K562 treated with DMSO at 1 percent for 12 hours (cell line): Measurements from ENCODE around the gene IFNL4. TPM values are rescaled to one million over a fixed set of nuclear protein-coding genes. Genes with fewer than 3 reads are reported as not detected.

Experiments
- total RNA-seq: library from RNA; unstranded; fragments of 300-600 nt; gene quantifications from 2 replicates; pipeline ENCODE4 v1.2.3, GENCODE V29; 2022; ENCODE audit not compliant: insufficient read depth

Gene IFNL4
- total RNA-seq = not detected in 2 replicates

GRCh38 chr19:39248806-39249205 is at the start of gene IFNL4:
IFNL4 (minus strand) TSS chr19:39248856.

GRCh38 chr19:39296055-39296645 is 47.5 kb upstream of the IFNL4 start, which contains the start of gene IFNL1:
IFNL1 (plus strand) TSS chr19:39296407; CDS start chr19:39296422, 15 bp downstream.

GRCh38 chr19:39268085-39268484 is 19.4 kb upstream of the IFNL4 start, which contains the start of gene IFNL2:
IFNL2 (plus strand) TSS chr19:39268396; CDS start chr19:39268569, 173 bp downstream.

GRCh38 chr19:39244410-39245100 is 4.1 kb downstream of the IFNL4 start, which contains the start of gene IFNL3:
IFNL3 (minus strand) TSS chr19:39245006; CDS start chr19:39244967, 39 bp downstream.

GRCh38 chr19:39203372-39204341 is 45.0 kb downstream of the IFNL4 start, which contains the start of gene SYCN:
SYCN (minus strand) TSS chr19:39204263; CDS start chr19:39204254, 9 bp downstream.

GRCh38 chr19:39196860-39197562 is 51.6 kb downstream of the IFNL4 start, which contains the start of gene NCCRP1:
NCCRP1 (plus strand) TSS chr19:39196964; CDS start chr19:39196983, 19 bp downstream.

Other genes with a start within 250 kb of the IFNL4 start
- gene FBXO27, start 216.3 kb downstream of the IFNL4 start, total RNA-seq = 5.7 and 12.4 TPM in 2 replicates
- not detected in 2 replicates for gene ACP7, start 164.5 kb downstream of the IFNL4 start, total RNA-seq
- 23.3 and 38.4 TPM in 2 replicates for gene PAK4, start 123.1 kb downstream of the IFNL4 start, total RNA-seq
- gene NCCRP1, start 51.9 kb downstream of the IFNL4 start, total RNA-seq = not detected in 2 replicates
- not detected in 2 replicates for gene SYCN, start 44.6 kb downstream of the IFNL4 start, total RNA-seq
- not detected in 2 replicates for gene IFNL3, start 3.9 kb downstream of the IFNL4 start, total RNA-seq
- gene IFNL2, start 19.5 kb upstream of the IFNL4 start, total RNA-seq = not detected in 2 replicates
- not detected in 2 replicates for gene IFNL1, start 47.6 kb upstream of the IFNL4 start, total RNA-seq
- gene LRFN1, start 72.0 kb upstream of the IFNL4 start, total RNA-seq = 6.5 and 7.8 TPM in 2 replicates
- gene GMFG, start 87.2 kb upstream of the IFNL4 start, total RNA-seq = 80.2 and 106 TPM in 2 replicates
- 65.8 and 145 TPM in 2 replicates for gene SAMD4B, start 93.6 kb upstream of the IFNL4 start, total RNA-seq
- 36.9 and 49.1 TPM in 2 replicates for gene PAF1, start 142.2 kb upstream of the IFNL4 start, total RNA-seq
- gene MED29, start 142.5 kb upstream of the IFNL4 start, total RNA-seq = 19.4 and 29.2 TPM in 2 replicates
- 14.9 and 25.6 TPM in 2 replicates for gene ZFP36, start 158.0 kb upstream of the IFNL4 start, total RNA-seq
- 3.2 and 10.9 TPM in 2 replicates for gene PLEKHG2, start 163.8 kb upstream of the IFNL4 start, total RNA-seq
- gene RPS16, start 187.1 kb upstream of the IFNL4 start, total RNA-seq = 8,803 and 14,511 TPM in 2 replicates
- 87.3 and 120 TPM in 2 replicates for gene SUPT5H, start 196.7 kb upstream of the IFNL4 start, total RNA-seq
- gene TIMM50, start 232.0 kb upstream of the IFNL4 start, total RNA-seq = 103 and 120 TPM in 2 replicates